ENCODE measurements around the gene POU4F1.
"Not testable (repeated sequence)": the region's sequence is repeated elsewhere in the genome, so short reads cannot be mapped to it uniquely, and the experiment has no call there.

POU4F1 gene, protein sequence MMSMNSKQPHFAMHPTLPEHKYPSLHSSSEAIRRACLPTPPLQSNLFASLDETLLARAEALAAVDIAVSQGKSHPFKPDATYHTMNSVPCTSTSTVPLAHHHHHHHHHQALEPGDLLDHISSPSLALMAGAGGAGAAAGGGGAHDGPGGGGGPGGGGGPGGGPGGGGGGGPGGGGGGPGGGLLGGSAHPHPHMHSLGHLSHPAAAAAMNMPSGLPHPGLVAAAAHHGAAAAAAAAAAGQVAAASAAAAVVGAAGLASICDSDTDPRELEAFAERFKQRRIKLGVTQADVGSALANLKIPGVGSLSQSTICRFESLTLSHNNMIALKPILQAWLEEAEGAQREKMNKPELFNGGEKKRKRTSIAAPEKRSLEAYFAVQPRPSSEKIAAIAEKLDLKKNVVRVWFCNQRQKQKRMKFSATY

DNA sequence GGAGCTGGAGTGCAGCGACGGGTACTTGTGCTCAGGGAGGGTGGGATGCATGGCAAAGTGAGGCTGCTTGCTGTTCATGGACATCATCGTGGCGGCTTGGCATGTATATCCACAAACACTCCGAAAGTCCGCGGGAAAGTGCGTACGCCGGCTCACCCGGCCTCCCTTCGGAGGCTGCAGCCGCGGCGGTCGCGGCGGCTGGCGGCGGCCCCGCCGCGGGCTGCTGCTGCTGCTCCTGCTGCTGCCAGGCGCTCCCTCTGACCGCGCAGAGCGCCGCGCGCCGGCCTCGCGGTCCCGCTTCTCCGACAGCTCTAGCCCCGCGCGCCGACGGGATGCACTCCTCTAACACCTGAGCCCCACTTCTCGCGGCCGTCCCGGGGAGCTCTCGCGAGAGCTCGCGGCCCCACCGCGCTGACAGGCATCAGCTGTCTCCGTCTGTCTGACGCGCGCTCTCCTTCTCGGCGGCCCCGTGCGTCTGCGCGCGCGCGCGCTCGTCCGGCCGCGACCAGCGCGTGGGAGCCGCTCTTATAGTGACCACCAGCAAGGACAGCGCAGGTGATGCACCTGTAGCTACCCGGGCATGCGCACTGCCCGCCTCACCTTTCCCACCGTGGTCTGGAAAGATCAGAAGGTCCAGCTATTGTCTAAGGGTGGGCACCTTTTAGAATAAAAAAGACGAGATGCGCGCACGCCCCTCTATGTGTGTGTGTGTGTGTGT, at the start of gene POU4F1:
TSS of gene POU4F1 (minus strand) at position 313 of the 718 bp plus-strand sequence. CDS start at position 87, 226 bp downstream.
- peak; percentile 94 for DNase-seq

DNA sequence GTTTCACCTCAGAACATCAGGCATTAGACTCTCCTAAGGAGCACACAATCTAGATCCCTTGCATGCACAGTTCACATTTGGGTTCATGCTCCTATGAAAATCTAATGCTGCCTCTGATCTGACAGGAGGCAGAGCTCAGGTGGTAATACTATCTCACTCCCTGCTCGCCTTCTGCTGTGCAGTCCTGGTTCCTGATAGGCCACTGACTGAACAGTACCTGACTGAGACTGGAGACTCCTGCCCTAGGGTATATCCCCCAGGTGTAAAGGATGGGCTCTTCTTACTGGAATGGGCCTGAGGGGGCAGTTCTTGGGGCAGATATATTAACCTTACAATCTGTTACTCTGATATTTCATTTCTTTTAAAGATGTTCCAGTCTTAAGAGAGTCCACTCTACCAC, 49.3 kb upstream of the POU4F1 start:
- no peak for DNase-seq

DNA sequence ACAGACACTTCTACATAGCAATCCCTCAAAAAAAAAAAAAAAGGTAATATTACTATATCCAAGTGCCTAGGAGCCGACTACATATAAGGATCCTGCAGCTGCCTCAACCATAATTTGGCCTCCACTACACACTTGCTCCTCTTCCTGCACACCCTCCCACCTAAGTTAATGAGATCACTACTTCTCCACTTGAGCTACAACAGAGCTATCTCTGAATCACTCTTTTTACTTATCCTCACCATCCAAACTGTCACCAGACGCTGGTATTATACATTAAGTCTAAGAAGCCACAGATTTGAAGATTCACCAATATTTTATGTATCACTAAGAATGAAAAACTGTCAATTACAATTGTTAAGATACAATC, 47.3 kb upstream of the POU4F1 start:
- DNase-seq: no peak

DNA sequence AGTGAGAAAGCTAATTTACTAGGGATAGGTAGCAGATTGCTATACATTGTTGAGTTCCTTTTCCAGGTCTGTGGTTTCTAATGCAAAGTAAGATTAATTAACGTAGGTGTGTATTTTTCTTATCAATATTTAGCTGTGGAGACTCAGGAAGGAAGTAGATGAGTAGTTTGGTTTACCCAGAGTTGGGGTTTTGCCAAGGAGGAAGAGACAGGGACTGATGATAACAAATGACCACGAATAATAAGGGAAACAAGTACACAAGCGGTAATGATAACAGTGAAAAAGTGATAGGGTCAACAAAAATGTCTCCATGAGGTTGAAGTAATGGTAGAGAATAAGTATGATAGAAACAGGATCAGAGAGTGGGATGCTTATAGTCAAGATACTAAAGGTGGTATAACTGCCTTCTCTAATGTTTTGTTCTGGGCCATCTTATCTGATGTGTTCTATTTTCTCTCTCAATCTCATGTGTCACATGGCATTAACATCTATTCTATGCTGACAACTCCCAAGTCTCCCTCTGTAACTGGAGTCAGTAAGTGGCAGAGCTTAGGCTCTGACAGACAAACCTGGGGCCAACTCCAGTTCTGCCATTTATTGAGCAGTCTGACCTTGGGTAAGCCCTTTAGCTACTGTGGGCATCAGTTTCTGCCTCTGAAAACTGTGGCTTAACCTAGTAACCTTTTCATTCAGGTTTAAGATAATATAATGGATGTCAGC, 46.8 kb upstream of the POU4F1 start:
- no peak for DNase-seq

DNA sequence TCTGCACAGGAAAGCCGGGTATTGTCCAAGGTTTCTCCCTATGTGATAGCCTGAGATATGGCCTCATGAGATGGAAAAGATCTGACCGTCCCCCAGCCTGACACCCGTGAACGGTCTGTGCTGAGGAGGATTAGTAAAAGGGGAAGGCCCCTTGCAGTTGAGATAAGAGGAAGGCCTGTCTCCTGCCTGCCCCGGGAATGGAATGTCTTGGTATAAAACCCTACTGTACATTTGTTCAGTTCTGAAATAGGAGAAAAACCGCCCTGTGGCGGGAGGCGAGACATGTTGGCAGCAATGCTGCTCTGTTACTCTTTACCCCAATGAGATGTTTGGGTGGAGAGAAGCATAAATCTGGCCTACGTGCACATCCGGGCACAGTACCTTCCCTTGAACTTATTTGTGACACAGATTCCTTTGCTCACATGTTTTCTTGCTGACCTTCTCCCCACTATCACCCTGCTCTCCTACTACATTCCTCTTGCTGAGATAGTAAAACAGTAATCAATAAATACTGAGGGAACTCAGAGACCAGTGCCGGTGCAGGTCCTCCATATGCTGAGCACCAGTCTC, 43.8 kb upstream of the POU4F1 start:
- DNase-seq: not testable (repeated sequence)

DNA sequence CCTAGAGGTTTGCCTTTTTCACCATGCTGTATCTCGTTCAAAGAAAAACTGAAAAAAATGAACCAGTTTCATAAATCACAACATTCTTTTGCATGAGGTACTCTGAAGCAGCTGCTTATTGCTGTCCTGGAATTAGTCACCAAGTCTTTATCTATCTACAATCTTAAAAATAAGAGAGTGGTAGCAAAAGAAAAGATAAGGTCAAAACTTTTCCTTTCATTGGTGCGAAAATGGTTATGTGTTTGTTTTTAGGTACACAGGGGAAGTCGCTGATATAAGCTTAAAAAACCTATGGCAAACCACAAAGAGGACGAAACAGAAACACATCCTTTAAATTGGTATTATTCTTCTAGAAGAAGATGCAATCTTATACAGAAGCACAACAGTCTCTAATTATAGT, 34.9 kb upstream of the POU4F1 start:
- DNase-seq: no peak

DNA sequence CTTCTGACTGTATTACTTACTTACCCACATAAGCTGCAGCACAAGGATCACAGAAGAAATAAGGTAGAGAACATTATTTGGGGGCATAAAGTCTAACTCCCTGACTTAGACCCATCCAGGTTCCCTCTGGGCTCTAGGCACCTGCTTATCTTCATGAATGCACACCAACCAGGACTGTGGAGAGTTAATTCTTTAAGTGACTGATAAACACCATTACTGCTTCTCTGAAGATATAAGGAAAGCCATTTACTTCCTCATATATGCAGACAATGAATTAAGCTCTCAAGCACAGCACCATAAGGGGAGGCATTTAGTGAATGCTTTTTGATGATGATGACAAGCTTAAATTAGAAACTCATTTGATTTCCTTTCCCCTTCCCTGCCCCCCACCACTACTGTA, 33.1 kb upstream of the POU4F1 start:
- no peak for DNase-seq

DNA sequence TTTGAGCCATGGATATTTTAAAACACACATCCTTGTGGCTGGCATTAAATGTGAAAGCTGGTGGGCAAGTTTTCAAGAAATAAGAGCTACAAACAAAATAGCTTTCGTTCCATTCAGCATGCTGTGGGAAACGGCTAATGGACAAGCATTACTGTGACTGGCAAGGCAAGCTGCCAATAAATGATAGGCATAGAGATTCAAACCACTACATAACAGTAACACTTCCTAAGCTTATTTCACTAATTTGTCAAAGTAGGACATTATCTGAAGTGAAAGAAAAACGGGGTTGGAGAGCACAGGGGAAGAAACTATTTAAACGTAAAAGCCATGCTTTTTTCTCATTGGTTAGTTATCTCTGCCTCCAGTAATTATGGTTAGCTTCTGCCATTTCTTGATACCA, 29.6 kb upstream of the POU4F1 start:
- DNase-seq: no peak

DNA sequence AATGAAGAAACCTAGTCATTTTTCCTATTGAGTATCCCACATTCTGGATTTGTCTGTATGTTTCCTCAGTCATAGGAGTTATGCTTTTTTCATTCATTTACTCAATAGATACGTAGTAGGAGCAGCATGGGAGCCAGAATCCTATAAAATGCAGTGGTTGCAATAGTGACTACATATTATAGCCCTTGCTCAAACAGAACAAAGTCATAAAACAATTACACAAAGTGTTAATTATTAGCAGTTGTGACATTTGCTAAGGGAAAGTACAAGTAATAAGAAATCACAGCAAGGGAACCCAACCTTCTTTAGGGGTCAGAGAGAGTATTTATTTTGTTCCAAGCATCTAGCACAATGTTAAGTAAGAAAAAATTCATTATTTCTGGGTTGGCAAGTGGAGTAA, 27.7 kb upstream of the POU4F1 start:
- no peak for DNase-seq

DNA sequence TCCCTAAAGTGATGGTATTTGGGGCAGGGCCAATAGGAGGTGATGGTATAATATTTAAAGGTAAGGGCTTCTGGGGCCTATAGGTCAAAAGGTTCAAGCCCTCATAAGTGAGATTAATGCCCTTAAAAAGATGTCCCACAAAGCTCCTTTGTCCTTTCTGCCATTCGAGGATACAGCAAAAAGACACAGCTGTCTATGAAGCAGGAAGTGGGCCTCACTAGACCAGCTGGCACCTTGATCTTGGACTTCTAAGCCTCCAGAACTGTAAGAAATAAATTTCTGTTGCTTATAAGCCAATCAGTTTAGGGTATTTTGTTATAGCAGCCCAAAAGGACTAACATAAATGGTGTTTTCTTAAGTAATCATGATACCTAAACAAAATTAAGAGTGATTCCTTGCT, 27.2 kb upstream of the POU4F1 start:
- DNase-seq: no peak

DNA sequence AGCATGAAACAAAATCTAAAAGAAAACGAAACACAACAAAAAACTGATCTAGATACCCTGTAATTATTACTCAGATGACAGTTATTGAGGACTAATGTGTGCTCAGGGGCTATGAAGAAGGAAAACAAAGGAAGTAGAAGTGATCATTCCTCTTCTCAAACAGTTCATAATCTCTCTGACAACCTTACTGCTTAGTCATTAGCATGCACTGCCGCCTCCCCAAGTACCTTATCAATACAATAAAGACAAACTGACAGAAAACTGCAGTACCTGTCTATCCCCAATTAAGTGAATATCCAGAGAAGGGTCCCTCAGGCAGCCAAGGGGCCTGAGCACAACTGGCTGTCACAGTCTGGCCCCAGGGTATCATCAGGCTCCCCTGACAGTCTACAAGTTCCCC, 22.0 kb upstream of the POU4F1 start:
- no peak for DNase-seq

DNA sequence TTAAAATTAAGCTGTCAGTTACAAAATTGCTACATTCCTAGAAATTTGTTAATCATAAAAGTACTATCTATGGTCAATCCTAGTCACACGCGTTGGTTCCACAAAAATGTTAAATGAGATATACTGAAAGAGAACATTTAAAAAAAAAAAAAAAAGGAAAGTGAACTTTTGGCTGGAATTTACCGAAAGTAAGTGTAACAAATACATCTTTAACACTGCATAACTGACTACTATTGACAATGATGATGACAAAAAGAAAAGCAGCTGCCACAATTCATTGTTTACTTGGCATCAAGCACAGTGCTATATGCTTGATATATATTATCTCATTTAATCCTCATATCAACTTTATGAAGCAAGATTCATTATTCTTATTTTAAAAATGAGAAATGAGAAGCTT, 19.8 kb upstream of the POU4F1 start:
- no peak for DNase-seq

DNA sequence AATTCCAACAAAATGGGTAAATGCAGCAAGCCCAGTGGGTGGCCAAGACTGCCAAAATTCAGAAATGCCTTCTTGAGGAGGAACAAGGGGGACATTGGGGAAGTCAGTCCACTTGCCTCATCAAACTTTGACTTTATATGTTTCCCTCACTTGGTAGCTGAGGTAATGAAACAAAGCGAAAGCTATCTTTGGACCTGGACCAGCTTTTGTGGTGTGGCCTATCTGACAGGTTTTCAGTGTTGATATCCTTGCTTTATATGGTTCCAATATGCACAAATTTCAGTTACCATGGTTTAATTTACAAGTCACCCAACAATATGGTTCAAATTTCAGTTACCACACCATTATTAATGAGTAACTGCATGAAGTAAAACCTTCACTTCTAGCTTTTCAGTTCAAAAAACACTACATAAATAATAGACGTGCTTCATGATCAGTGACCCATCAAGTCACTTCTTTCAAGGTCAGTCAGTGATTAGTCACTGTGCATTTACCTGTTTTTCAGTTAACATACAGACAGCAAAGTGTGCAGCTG, 17.7 kb upstream of the POU4F1 start:
- no peak for DNase-seq

DNA sequence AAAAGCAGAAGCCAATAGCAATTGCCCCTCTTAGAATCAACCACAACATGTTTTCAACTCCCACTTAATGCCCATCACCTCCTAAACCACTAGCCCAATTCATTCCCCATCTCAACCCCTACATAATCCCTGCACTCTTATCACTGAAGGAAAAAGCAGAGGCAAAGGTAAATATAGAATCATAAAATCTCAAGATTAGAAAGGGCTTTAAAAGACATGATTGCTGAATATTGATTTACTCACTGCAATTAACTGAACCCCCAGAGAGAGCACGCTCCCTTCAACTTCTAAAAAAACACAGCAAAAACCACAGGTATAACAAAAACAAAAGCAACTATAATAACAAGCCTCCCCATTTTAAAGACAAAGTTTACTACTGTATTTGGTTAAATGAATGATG, 15.1 kb upstream of the POU4F1 start:
- no peak for DNase-seq

DNA sequence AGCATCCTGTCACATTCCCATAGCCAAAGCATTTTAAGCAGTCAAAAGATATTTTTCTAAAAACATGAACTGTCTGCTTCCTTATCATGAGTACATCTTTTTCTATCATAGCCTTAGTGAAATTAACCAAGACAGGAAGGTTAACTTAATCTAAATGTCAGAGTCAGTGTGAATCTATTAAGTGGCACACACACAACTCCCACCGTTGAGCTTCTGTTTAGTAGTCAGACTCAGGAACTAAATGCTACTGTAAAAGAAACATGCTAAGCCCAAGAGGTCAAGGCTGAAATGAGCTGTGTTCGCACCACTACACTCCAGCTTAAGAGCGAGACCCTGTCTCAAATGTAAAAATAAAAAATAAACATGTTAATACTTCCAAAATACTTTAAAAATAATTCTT, 7.7 kb upstream of the POU4F1 start:
- DNase-seq: no peak

DNA sequence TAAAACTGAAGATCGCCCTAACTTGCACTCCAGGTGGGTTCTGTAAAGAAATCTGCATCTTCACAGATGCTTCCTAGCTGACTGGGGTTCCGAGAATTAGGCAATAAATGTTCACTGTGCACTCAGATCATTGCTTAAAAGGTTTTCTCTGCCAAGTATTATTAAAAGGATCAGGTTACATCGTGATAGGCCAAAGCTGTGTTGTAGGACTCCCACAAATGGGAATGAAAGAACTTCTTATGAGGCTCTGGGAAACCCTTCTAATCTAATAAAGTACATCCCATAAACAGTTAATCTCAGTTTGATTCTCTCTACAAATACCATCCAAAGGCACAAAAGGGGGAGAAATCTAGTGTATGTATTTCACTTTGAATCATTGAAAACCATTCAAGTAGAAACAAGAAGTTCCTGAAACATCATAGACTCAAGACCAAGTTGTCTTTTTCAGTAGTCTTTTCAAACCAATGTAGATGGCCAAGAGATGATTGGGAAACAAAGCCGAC, 7.1 kb upstream of the POU4F1 start:
- no peak for DNase-seq

DNA sequence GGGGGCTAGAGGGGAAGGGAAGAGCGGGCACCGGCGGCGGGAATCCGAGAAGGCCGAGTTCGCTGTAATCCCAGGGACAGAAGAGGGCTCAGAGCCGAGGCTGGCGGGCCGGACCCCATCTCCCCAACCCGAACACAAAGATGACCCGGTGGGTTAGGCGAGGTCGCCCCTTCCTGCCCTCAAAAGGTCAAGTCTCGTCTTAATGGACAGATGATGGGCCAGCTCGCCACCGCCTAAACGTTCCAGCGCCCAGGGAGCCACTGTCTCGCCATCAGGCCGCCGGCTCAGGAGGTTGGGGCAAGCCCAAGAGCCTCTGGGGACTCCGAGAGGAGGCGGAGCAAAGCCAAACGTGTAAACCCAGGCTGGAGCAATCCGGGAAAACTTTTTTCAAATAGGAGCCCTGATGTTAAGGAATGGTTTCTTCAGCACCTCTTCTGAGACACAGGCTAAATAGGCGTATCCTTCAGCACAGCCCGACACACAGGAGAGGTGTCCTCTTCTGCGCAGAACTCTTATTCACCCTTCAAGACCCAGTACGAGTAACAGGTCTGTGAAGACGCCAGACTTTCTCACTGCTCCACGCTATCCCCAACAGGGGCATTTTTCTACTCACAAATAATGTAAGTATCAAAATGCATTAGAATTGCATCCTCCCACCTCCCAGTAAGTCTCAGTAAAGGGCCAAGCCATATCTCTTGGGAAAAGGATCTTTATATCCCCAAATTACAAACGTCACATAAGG, 6.3 kb upstream of the POU4F1 start:
- DNase-seq: no peak

DNA sequence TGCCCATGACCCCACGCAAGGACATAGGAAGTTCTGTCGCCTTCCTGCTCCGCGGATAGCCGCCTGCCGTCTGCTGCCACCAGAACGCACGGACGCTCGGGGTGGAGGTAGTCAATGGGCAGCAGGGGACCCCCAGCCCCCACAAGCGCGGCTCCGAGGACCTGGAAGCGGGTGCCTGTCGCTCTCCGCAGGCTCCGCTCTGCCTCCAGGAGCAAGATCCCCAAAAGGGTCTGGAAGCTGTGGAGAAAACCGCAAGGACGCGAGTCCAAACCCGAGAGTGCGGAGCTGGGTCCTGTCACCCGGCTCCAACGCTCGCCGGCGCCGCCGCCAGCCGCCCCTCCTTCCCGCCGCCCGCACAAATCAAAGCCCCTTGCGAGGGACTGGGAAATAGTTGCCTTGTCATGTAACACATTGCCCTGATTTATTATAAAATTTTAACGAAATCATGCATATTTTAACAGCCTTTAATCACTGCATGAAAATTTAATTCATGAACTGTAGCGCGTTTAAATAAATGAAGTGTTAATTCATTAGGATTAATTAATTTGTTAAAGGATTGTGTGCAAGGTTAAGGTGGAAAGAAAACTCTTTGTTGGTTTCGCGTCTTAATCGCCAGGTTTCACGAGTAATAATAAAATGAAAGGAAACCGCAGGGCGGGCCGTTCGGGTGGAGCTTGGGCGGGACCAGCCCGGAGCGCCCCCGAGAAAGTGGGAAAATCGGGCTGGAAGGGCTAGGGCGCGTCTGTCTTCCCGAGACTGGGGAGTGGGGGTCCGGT, 5.5 kb upstream of the POU4F1 start:
- no peak for DNase-seq

DNA sequence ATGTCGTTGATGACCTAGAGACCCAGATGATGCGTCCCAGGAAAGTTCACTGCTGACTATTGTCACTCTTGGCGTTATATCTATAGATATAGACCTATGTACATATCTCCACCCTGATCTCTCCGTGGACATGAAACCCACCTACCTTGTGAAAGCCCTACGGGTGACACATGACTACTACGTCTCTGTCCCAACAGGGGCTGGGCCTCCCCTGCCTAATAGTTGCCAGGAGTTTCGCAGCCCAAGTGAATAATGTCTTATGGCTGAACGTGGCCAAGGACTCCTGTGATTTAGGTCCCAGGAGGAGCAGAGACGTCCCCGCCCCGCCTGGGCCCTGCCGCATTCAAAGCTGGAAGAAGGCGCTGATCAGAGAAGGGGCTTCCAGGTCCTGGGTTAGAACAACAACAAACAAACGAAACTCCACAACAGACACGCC, 4.9 kb upstream of the POU4F1 start:
- DNase-seq: no peak

DNA sequence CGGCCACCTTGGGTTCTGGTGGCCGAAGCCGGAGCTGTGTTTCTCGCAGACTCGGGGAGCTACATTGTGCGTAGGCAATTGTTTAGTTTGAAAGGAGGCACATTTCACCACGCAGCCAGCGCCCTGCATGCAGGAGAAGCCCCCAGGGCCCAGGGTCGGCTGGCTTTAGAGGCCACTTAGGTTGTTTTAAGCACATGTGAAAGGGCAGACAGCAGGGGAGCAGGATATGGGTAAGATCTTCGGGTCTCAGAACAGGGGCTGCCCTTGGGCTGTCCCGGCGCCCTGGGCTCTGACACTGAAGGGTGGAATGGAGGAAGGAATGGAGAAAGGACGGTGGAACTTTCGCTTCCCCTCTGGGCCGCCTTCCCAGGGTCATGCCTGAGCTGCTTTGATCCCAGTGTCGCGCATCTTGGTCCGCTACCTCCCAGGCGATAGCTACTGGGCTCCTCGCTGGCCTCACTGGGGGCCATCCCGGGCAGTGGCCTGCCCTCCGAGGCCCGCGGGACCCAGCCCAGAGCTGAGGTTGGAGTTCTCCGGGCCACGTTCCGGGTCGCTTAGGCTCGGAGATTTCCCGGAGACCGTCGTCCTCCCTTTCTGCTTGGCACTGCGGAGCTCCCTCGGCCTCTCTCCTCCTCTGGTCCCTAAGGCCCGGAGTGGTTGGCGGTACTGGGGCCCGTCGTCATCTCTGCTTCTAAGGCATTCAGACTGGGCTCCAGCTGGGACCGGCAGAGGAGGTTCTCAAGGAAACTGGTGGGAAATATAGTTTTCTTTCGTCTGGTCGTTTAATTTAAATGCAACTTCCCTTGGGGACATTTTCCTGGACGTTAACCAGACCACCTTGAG, 4.3 kb upstream of the POU4F1 start:
- DNase-seq: no peak
